Stromal cell of bone marrow (primary cell): ENCODE measurements around the gene WDR45.
"Not testable (repeated sequence)": the region's sequence is repeated elsewhere in the genome, so short reads cannot be mapped to it uniquely, and the experiment has no call there.

Experiments
- DNase-seq: peaks from one replicate; pipeline ENCODE4 v3.0.0-alpha.2; 2012; ENCODE audit warnings: low read depth

The WDR45 gene

DNA sequence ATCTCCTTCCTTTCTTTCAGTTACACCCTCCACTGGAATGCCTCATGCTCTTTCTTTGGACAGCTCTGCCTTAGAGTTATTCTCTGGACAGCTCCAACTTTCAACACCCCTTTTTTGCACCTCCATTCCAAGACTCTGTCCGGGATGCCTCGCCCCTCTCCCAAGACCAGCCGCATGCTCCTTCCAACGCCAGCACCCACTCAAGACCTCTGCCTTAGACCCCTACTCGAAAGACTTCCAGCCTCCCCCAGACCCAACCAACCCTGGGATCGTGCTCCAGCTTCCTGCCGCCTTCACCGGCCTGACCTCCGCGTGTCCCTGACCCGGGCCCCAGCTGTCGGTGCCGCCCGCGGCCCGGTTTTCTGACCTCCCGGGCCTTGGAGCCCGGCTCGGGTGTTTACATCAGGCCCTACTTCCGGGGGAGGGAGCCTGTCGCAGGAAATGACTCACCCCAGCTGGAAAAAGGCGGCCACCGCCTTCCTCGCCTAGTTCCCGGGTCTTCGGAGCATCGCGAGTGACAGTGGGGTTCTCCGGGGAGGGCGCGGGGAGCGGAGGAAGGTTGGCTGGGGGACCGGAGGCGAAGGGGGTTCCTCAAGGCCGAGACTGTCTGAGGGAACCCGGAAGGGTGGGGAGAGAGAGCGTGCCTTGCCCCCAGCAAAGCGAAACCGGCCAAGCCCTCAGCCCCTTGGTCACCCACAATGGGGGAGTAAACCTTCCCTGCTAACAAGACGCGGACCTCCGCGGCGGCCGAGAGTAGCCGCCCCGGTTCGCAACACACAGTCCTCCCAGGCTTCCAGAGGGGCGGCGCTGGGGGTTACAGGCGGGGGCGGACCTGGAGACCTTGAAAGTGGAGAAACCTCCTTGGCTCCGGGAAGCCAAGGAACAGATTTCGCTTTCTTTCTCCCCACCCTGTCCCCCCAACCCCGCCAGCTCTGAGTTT lies at the start of gene WDR45:
TSS of gene WDR45 (minus strand) at position 399 of the 940 bp plus-strand sequence. CDS start 1,792 bp downstream, outside the sequence.
- DNase-seq, result no peak

- no peak for DNase-seq
These were observed 49.7 kb upstream of the WDR45 start for GRCh38 chrX:49129427-49129826.

GRCh38 chrX:49127742-49128258 lies 48.1 kb upstream of the WDR45 start:
- DNase-seq, result not testable (repeated sequence)

DNA sequence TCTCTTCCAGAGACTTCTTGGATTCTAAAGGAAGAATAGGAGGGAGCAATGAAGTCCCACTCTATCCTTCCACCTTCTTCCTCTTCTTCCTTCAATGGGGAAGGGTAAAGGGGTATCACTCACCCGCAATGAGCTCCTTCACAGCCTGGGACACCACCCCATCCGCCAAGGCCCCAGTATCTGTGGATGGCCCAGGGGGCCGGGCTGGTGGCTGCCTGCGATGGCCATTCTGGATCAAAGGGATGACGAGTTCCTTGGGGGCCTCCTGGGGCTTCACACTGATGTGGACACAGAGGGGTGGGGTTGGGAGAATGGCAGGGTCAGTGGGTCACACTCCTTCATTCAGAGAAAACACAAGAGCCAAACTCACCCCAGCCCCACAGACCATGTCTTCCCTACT lies 42.8 kb upstream of the WDR45 start:
- no peak for DNase-seq

- no peak for DNase-seq
These were observed 40.4 kb upstream of the WDR45 start for GRCh38 chrX:49120091-49120490.

DNA sequence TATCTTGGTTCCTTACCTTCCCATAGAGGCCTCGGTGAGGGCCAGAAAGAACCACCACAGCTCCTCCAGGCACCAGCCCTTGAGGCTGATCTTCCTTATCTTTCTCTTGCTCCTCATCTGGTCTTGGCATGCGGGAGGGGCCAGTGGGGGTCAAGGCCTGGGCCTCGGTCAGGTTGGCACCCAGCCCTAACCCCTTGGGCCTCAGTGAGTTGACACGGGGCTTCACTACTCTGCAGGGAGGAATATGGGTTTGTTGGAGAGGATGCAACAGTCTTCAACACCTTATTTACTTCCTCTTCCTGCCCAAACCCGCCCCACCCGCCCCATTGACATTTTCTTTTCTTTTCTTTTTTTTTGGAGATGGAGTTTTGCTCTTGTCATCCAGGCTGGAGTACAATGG lies 37.9 kb upstream of the WDR45 start:
- no peak for DNase-seq

DNA sequence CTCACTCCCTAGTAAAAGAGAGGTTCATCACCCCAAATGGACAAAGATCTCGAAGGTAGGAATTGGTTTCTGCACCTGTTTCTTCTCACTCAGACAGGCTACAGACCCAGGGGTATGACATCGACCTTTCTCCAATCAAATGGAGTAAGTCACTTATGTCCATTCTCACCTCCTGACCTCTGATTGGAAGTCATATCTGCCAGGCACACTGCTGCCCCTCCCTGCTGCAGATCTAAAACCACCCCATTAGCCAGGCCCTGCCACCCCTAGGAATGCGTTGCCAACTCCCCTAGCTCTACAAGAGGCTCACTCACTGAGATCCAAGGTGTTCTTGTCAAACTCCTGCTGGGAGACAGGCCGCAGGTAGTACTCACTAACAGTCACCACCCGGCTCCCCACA lies 37.0 kb upstream of the WDR45 start:
- DNase-seq, result no peak

DNA sequence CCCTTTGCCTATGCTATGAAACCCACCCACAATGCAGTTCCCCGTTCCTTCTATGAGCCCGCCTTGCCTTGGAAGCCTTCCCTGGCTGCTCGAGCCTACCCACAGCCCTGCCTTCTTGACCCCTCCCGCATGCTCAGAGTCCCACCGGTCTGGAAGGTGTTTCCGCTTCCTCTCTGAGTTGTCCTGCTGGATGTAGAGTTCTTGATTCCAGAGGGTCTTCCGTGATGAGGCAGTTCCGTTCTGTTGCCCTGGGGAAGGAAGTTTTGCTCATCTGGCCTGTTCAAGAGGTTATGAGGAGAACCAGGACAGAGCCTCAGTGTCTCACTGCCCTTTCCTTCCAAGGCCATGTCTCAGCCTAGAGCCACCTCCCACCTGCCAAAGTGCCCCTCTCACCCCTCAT lies 36.4 kb upstream of the WDR45 start:
- DNase-seq, result no peak

- DNase-seq, result no peak
These were observed 32.1 kb upstream of the WDR45 start for GRCh38 chrX:49111791-49112190.

DNA sequence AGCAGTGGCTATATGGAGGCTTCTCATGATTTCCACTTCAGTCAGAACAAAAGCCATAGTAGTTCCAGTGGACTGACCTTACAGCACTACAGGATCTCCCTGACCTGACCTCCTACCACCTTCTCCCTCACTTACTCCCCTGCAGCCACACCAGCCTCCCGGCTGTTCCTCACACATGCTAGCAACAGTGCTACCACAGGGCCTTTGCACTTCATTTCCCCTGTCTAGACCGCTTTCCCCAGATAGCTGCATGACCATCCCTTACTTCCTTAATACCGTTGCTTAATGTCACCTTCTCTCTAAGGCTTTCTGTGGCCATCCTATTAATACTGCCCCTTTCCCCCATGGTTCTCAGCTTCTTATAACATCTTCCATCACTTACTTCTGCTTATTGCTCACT lies 30.7 kb upstream of the WDR45 start:
- no peak for DNase-seq

- DNase-seq, result no peak
These were observed 29.0 kb upstream of the WDR45 start for GRCh38 chrX:49108641-49109040.

DNA sequence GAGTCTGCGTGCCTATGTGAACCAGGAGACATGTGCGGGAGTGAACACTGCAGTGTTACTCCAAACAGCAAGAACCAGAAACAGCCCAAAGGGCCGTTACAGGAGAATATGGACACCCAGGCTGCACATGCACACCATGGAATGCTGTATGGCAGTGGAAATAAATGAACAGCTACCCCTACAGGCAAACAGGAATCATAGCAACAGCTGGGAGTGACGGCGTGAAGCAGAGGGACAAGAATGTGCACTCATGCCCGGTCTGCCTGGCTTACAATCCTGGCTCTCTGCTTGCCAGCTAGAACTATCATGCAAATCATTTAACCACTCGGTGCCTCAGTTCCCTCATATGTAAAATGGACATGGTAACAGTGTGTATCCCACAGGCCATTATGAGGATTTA lies 27.2 kb upstream of the WDR45 start:
- DNase-seq, result peak; percentile 12

DNA sequence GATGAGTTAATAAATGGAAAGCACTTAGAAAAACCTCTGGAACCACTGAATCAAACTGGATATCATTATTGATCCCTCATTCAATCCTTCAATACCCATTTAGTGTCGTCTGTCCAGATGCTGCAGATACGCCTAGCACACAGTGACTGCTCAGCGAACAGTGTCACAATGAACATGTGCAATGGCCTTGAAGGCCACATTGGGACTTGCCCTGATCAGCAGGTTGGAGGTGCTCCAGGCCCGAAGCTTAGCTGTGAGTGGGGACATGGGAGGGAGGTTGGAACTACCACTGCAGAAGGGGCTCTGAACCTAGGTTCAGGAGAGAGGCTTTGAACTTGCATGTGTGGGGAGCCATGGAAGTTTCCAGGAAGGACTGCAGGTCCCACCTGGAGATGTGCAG lies 26.6 kb upstream of the WDR45 start:
- DNase-seq, result no peak

DNA sequence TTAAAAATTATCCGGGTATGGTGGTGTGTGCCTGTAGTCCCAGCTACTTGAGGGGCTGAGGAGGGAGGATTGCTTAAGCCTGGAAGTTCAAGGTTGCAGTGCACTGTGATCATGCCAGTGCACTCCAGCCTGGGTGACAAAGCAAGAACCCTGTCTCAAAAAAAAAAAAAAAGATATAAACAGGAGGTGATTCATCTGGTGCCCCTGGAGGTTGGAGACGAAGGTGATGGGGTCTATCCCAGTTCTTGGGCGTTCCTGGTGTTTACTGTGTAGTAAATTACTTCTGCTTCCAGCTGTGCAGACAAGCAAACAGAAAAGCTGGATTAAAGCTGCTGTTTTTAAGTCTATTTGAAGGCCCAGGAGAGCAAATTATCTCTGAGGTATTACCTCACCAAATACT lies 23.9 kb upstream of the WDR45 start:
- DNase-seq, result no peak

DNA sequence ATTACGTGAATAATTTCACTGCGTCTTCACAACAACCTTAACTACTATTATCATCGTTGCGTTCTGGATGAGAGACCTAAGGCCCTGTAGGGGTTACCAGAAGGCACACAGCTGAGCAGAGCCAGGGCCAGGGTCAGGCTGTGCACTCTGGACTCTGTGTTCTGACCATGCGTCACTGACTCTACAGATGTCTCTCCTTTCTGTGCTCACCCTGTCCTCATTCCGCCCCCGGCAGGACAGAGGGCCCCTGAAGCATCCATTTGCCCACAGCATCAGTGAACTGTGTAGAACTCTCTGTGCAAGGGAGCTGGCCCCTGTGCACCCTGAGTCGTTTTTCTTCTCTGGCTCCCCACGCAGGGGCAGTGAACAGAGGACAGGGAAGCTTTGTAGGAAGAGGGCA lies 22.5 kb upstream of the WDR45 start:
- DNase-seq, result no peak

DNA sequence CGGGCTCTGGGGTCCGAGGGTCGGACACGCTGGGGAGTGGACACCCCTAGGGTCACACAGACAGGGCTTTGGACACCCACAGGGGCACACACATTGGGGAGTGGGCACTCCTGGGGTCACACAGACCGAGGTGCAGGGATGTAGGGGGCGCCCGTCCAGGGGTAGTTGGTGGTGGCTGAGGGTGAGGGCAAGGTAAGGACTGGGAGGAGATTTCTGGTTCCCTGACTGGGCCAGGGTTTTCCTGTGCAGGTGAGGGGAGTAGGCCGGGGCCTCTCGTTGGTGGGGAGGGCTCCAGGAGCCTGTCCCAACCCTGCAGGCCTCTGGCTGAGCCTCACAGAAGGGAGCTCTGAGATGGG lies 21.9 kb upstream of the WDR45 start:
- no peak for DNase-seq

- DNase-seq, result peak; percentile 78
These were observed 21.3 kb upstream of the WDR45 start for GRCh38 chrX:49100704-49101628.

GRCh38 chrX:49096419-49096818 lies 16.7 kb upstream of the WDR45 start:
- DNase-seq, result no peak

DNA sequence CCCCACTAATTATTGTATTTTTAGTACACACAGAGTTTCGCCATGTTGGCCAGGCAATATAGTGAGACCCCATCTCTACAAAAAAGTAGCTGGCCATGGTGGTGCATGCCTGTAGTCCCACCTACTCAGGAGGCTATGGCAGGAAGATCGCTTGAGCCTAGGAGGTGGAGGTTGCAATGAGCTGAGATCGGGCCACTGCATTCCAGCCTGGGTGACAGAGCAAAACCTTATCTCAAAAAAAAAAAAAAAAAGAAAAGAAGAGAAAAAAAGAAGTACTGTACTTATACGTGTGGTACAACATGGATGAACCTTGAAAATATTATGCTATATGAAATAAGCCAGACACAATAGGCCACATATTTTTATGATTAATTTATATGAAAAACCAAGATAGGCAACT lies 9.9 kb upstream of the WDR45 start:
- DNase-seq, result no peak

- DNase-seq, result no peak
These were observed 2.7 kb upstream of the WDR45 start for GRCh38 chrX:49082271-49082871.

DNA sequence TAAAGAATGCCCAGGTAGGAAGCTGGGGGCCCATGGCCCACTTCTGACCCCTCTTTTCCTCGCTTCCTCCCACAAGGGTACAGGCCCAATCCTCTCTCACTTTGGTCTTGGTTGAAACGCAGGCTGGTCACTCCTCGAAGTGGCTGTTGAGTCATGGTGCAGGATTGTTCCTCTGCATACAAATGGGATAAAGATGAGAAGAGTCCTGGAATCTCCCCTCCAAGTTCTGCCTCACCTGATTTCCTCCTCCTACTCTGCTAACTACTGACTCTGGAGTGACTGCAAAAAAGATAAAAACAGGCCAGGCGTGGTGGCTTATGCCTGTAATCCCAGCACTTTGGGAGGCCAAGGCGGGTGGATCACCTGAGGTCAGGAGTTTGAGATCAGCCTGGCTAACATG lies 1.7 kb downstream of the WDR45 start:
- DNase-seq, result no peak

DNA sequence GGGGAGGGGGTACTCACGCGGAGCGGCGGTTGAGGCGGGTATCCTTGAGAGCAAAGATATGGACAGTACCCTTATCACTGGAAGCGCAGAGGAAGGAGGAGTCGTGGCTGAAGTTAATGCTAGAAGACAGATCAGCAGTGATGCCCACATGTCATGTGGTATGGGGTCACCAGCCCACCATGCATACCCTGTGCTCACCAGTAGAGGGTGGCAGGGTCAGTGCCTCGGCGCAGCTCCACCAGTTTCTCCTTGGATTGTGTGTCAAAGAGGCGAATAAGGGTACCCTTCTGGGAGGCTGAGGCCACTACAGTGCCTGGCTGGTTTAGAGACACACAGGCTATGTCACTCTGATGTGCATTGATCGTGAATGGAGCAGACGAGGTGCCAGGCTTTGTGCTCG lies 4.3 kb downstream of the WDR45 start:
- no peak for DNase-seq
